Fibroblast of mammary gland (primary cell): Measurements from ENCODE around the gene DUSP3.

ENCODE experiments used
- DNase-seq: peaks from one replicate; pipeline ENCODE4 v3.0.0-alpha.2; 2010; ENCODE audit warnings: low read depth
- H3K4me3 ChIP-seq: 2 replicates; pipeline ENCODE4 v1.5.1; 2011; ENCODE audit warnings: low read depth, mild to moderate bottlenecking, low read length, moderate library complexity; ENCODE audit not compliant: control insufficient read depth
- CTCF ChIP-seq: conservative IDR thresholded peaks from 2 replicates; pipeline ENCODE4 v1.5.1; 2011; ENCODE audit warnings: low read depth, low read length, inconsistent platforms; ENCODE audit not compliant: control insufficient read depth, insufficient read depth

Gene DUSP3

GRCh38 chr17:43813386-43813785 is 34.6 kb upstream of the DUSP3 start:
- no peak overlapping the region for H3K4me3 ChIP-seq
- no peak for DNase-seq

GRCh38 chr17:43812396-43813265 is 33.9 kb upstream of the DUSP3 start:
- no peak for DNase-seq
- H3K4me3 ChIP-seq: no peak overlapping the region
- no peak for TF ChIP-seq CTCF

More at GRCh38 chr17:43813386-43813785, 34.6 kb upstream of the DUSP3 start:
- TF ChIP-seq CTCF: no peak

- H3K4me3 ChIP-seq: no peak overlapping the region
- TF ChIP-seq CTCF: no peak
- no peak for DNase-seq
Measured at GRCh38 chr17:43810823-43811222, 32.0 kb upstream of the DUSP3 start.

- no peak overlapping the region for H3K4me3 ChIP-seq
- no peak for TF ChIP-seq CTCF
- DNase-seq: no peak
Measured at GRCh38 chr17:43810226-43810715, 31.5 kb upstream of the DUSP3 start.

GRCh38 chr17:43809121-43809520 is 30.3 kb upstream of the DUSP3 start:
- no peak for DNase-seq
- H3K4me3 ChIP-seq: no peak overlapping the region
- TF ChIP-seq CTCF: no peak

- no peak for DNase-seq
- no peak overlapping the region for H3K4me3 ChIP-seq
- TF ChIP-seq CTCF: no peak
Measured at GRCh38 chr17:43808076-43808475, 29.3 kb upstream of the DUSP3 start.
